ENCODE data around the gene RNF13. TPM values are rescaled to one million over a fixed set of nuclear protein-coding genes. Genes with fewer than 3 reads are reported as not detected.

RNF13 gene
- total and polyA plus RNA-seq, 2 donors (not counting 3 experiments of a cell fraction or from before 2014, with no cell fraction given): 16.4 to 27.1 TPM

GRCh38 chr3:149941186-149941585, 128.2 kb downstream of the RNF13 start:
- Histone ChIP-seq H3K36me3 (ENCODE audit: control insufficient read depth in 2 of 2, extremely low read depth in 1 of 2, insufficient read depth in 2 of 2, low read length in 2 of 2) (no peaks in the 10 kb centered on the region), H3K4me2 (ENCODE audit: insufficient read depth, low read length) (no peak overlapping the region), H4K20me1 (replicated peaks; ENCODE audit: control insufficient read depth, extremely low read depth, insufficient read depth, low read length) (no peaks in the 10 kb centered on the region), H3K4me3 (replicated peaks in 1 of 3; ENCODE audit: insufficient read depth in 1 of 3, low read depth in 1 of 3, low read length in 3 of 3) (no peak overlapping the region), H3K9me3 (replicated peaks; ENCODE audit: control insufficient read depth, insufficient read depth, low read length) (no peaks in the 10 kb centered on the region), H3K9ac (replicated peaks; ENCODE audit: extremely low read depth, insufficient read depth, low read length) (no peak overlapping the region), H3K27me3 (ENCODE audit: control insufficient read depth in 2 of 2, insufficient read depth in 2 of 2, low read length in 2 of 2) (no peaks in the 10 kb centered on the region), H3K4me1 (ENCODE audit: control insufficient read depth, extremely low read depth, insufficient read depth, low read length) (peaks cover 2% of the 10 kb centered on the region), H3K79me2 (ENCODE audit: control insufficient read depth, insufficient read depth, low read length) (no peaks in the 10 kb centered on the region), H3K9me1 (replicated peaks; ENCODE audit: control insufficient read depth, extremely low read depth, insufficient read depth, low read length) (no peaks in the 10 kb centered on the region), H3K27ac (ENCODE audit: insufficient read depth, low read depth, low read length) (no peak overlapping the region), H2AFZ (ENCODE audit: low read depth, low read length) (no peak overlapping the region)
- ChIA-PET CTCF (no interaction called here), POLR2A (no interaction called here)
- DNase-seq (ENCODE audit: low read depth, low spot score) (no peak), FAIRE-seq (no peak)
- dilution Hi-C loops (cut with MboI; ENCODE audit: extremely low pct_ligation_motif_present, low sequenced_read_pairs) (no loop called here), intact Hi-C loops (cut with micrococcal nuclease) (no loop called here)
- TF ChIP-seq POLR2AphosphoS5 (IDR thresholded peaks at IDR 0.05; ENCODE audit: insufficient read depth, low read depth, low read length) (no peak), JUN (IDR thresholded peaks at IDR 0.05; ENCODE audit: borderline replicate concordance, insufficient read depth, insufficient read length, low read depth) (no peak), CTCF (IDR thresholded peaks at IDR 0.05; ENCODE audit: extremely low read depth in 1 of 2, insufficient read depth in 1 of 2, low read depth in 1 of 2, low read length in 2 of 2) (no peak), MYC (IDR thresholded peaks at IDR 0.05; ENCODE audit: low read depth, low read length) (no peak), FOS (IDR thresholded peaks at IDR 0.05; ENCODE audit: borderline replicate concordance, insufficient read depth, low read length) (no peak), EZH2 (IDR thresholded peaks at IDR 0.05; ENCODE audit: borderline replicate concordance, low read depth, low read length, severe bottlenecking) (no peak), POLR2A (IDR thresholded peaks at IDR 0.05; ENCODE audit: low read depth, low read length) (no peak), GATA2 (IDR thresholded peaks at IDR 0.05; ENCODE audit: insufficient read depth, insufficient read length, low read depth, low read length) (no peak), MAX (IDR thresholded peaks at IDR 0.05; ENCODE audit: insufficient read depth, insufficient read length) (no peak)
- no TSS peak for BruUV-seq (replicated peaks)

Measured in endothelial cell of umbilical vein (primary cell).